C4-2B (cell line): ENCODE results near the gene NEURL3.

Source experiments
- CTCF ChIP-seq: fragments of 450-650 bp; conservative IDR thresholded peaks from 2 replicates; pipeline ENCODE4 v1.5.1; 2017; ENCODE audit warnings: mild to moderate bottlenecking
- ZFX ChIP-seq: fragments of 450-650 bp; IDR thresholded peaks from 2 replicates; pipeline ENCODE4 v1.6.1; 2017

- TF ChIP-seq CTCF (peak; percentile 97), ZFX (no peak)
These were observed 2.9 kb upstream of the NEURL3 start for GRCh38 chr2:96507957-96508520.
